ENCODE data around the gene BEST4.
"Not testable (repeated sequence)": the region's sequence is repeated elsewhere in the genome, so short reads cannot be mapped to it uniquely, and the experiment has no call there.

The BEST4 gene

GRCh38 chr1:44803062-44803311 is 15.0 kb upstream of the BEST4 start:
- FAIRE-seq (no peak), DNase-seq (ENCODE audit: low spot score) (no peak)

- DNase-seq (ENCODE audit: low spot score): no peak
- FAIRE-seq: no peak
Observed at GRCh38 chr1:44802306-44803061, 14.5 kb upstream of the BEST4 start.

GRCh38 chr1:44801491-44802305 is 13.7 kb upstream of the BEST4 start:
- peak; percentile 88 for FAIRE-seq
- DNase-seq (ENCODE audit: low spot score): no peak

- DNase-seq (ENCODE audit: low spot score): peak; percentile 99
- FAIRE-seq: peak; percentile 97
Observed at GRCh38 chr1:44799770-44800584, 12.0 kb upstream of the BEST4 start, which contains the start of gene PLK3. Gene PLK3, plus strand, starts transcription at chr1:44800377. Its CDS starts 87 bp downstream, at chr1:44800464.

- DNase-seq (ENCODE audit: low spot score) (no peak), FAIRE-seq (peak; percentile 61)
Observed at GRCh38 chr1:44798481-44799365, 10.8 kb upstream of the BEST4 start.

GRCh38 chr1:44797886-44798285 is 9.9 kb upstream of the BEST4 start:
- not testable (repeated sequence) for DNase-seq (ENCODE audit: low spot score); FAIRE-seq

GRCh38 chr1:44792736-44793502 is 4.9 kb upstream of the BEST4 start:
- DNase-seq (ENCODE audit: low spot score) (no peak), FAIRE-seq (peak; percentile 77)

- FAIRE-seq: peak; percentile 56
Observed at GRCh38 chr1:44790968-44791801, 3.2 kb upstream of the BEST4 start.

GRCh38 chr1:44787506-44787905 is 464 bp downstream of the BEST4 start:
- FAIRE-seq (no peak), DNase-seq (ENCODE audit: low spot score) (no peak)

More at GRCh38 chr1:44790968-44791801, 3.2 kb upstream of the BEST4 start:
- no peak for DNase-seq (ENCODE audit: low spot score)

GRCh38 chr1:44786841-44787426 is 1.0 kb downstream of the BEST4 start:
- no peak for DNase-seq (ENCODE audit: low spot score)
- FAIRE-seq: no peak

- FAIRE-seq (no peak), DNase-seq (ENCODE audit: low spot score) (peak; percentile 56)
Observed at GRCh38 chr1:44786138-44786840, 1.7 kb downstream of the BEST4 start.

GRCh38 chr1:44785501-44786137 is 2.4 kb downstream of the BEST4 start:
- no peak for DNase-seq (ENCODE audit: low spot score)
- FAIRE-seq: no peak

- FAIRE-seq (no peak), DNase-seq (ENCODE audit: low spot score) (no peak)
Observed at GRCh38 chr1:44785029-44785380, 3.0 kb downstream of the BEST4 start.

GRCh38 chr1:44784094-44785028 is 3.6 kb downstream of the BEST4 start:
- FAIRE-seq: no peak
- DNase-seq (ENCODE audit: low spot score): no peak

GRCh38 chr1:44783697-44784093 is 4.3 kb downstream of the BEST4 start:
- no peak for DNase-seq (ENCODE audit: low spot score)
- no peak for FAIRE-seq

GRCh38 chr1:44780583-44781121 is 7.3 kb downstream of the BEST4 start:
- no peak for FAIRE-seq

More at GRCh38 chr1:44780583-44781121, 7.3 kb downstream of the BEST4 start:
- no peak for DNase-seq (ENCODE audit: low spot score)

Data from urothelium cell line (cell line).